Activated T-cell treated with anti-CD3 and anti-CD28 coated beads, Interleukin-2, amount 50 U/mL, for 24 hours (primary cell): Measurements from ENCODE around the gene RNF146.
"Not testable (repeated sequence)": the region's sequence is repeated elsewhere in the genome, so short reads cannot be mapped to it uniquely, and the experiment has no call there.

Experiments
- DNase-seq: peaks from one replicate; pipeline ENCODE4 v3.0.0-alpha.2; 2020
- H3K27ac Mint-ChIP-seq: 2 replicates; pipeline ENCODE4 v1.8.0; 2020; ENCODE audit warnings: mild to moderate bottlenecking, mixed read lengths
- H3K27me3 Mint-ChIP-seq: 2 replicates; pipeline ENCODE4 v1.8.0; 2020; ENCODE audit warnings: mixed read lengths
- H3K36me3 Mint-ChIP-seq: 2 replicates; pipeline ENCODE4 v1.8.0; 2020; ENCODE audit warnings: low read depth, mixed read lengths
- H3K4me1 Mint-ChIP-seq: 2 replicates; pipeline ENCODE4 v1.8.0; 2020; ENCODE audit warnings: low read depth, mixed read lengths
- H3K4me3 Mint-ChIP-seq: 2 replicates; pipeline ENCODE4 v1.8.0; 2020; ENCODE audit warnings: mild to moderate bottlenecking, moderate library complexity, mixed read lengths
- H3K9me3 Mint-ChIP-seq: 2 replicates; pipeline ENCODE4 v1.8.0; 2020; ENCODE audit warnings: mixed read lengths

The RNF146 gene

DNA sequence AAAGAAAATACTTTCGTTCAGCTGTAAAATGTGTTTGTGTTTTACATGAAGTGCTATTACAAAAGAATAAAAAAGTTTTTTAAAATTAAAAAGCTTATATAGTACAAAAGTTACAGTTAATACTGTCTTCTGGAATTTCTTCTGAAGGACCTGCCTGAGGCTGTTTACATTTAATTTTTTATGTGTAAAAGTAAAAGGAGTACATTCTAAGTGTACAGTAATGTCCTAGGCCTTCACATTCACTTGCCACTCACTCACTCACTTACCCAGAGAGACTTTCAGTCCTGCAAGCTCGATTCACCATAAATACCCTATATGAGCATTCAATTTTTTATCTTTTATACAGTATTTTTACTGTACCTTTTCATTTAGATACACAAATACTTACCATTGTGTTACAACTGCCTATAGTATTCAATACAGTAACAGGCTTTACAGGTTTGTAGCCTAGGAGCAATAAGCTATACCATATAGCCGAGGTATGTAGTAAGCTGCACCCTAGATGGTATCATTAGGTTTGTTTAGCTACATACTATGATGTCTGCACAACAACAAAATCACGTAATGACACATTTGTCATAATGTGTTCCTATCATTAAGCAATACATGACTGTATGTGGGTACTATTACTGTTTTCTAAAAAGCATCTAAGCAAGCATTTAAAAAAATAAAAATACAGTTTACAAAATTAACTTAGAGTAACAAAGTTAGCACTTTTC is 33.0 kb downstream of the RNF146 start:
- no peak overlapping the region for H3K4me3 Mint-ChIP-seq

DNA sequence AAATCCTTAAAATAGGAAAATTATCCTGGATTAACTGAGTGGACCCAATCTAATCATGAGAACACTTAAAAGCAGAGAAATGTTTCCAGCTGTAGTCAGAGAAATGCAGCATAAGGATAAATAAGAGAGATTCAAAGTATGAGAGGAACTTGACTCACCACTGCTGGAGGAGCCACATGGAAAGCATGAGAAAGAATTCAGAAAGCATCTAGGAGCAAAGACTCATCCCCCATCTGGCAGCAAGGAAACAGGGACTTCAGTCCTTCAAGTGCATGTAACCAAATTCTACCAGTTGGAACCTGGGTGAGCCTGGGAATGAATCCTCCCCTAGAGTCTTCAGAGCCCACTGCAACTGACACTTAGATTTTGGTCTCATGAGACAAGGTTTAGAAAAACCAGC is 33.7 kb downstream of the RNF146 start:
- Mint-ChIP-seq H3K4me1 (peaks cover 48% of the 10 kb centered on the region), H3K36me3 (peaks cover 54% of the 10 kb centered on the region), H3K4me3 (no peak overlapping the region), H3K27me3 (no peaks in the 10 kb centered on the region), H3K27ac (peak overlapping the region; percentile 45), H3K9me3 (no peaks in the 10 kb centered on the region)
- DNase-seq: no peak

More for the DNA sequence above, 33.0 kb downstream of the RNF146 start:
- no peak for DNase-seq
- H3K27me3 Mint-ChIP-seq: no peaks in the 10 kb centered on the region
- H3K9me3 Mint-ChIP-seq: no peaks in the 10 kb centered on the region
- H3K36me3 Mint-ChIP-seq: peaks cover 53% of the 10 kb centered on the region
- peaks cover 42% of the 10 kb centered on the region for H3K4me1 Mint-ChIP-seq
- H3K27ac Mint-ChIP-seq: peak overlapping the region; percentile 45

DNA sequence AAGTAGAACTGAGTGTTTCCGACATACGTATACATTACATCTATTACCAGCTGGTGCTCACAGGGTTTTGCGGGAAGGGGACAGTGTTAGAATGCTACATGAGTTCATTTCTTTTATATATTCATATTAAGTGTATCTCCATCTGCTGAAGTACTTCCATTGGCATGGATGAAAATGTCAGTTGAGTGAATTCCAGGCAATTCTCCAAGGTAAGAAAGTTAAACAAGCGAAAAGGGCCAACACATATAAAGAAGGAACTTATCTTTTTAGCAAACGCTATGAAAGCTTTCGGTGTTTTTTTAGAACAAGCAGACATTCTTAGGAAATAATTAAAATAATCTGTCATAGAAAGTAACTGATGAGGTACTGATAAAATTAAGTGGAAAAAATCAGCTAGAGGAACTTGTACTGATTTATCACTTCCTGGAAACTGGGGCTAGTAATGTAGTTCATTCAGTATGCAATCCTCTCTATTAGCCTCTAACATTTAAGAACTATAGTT is 34.6 kb downstream of the RNF146 start:
- H3K4me3 Mint-ChIP-seq: no peak overlapping the region
- H3K4me1 Mint-ChIP-seq: peaks cover 56% of the 10 kb centered on the region
- peaks cover 55% of the 10 kb centered on the region for H3K36me3 Mint-ChIP-seq
- H3K9me3 Mint-ChIP-seq: no peaks in the 10 kb centered on the region
- peak overlapping the region; percentile 76 for H3K27ac Mint-ChIP-seq
- H3K27me3 Mint-ChIP-seq: no peaks in the 10 kb centered on the region
- DNase-seq: no peak

DNA sequence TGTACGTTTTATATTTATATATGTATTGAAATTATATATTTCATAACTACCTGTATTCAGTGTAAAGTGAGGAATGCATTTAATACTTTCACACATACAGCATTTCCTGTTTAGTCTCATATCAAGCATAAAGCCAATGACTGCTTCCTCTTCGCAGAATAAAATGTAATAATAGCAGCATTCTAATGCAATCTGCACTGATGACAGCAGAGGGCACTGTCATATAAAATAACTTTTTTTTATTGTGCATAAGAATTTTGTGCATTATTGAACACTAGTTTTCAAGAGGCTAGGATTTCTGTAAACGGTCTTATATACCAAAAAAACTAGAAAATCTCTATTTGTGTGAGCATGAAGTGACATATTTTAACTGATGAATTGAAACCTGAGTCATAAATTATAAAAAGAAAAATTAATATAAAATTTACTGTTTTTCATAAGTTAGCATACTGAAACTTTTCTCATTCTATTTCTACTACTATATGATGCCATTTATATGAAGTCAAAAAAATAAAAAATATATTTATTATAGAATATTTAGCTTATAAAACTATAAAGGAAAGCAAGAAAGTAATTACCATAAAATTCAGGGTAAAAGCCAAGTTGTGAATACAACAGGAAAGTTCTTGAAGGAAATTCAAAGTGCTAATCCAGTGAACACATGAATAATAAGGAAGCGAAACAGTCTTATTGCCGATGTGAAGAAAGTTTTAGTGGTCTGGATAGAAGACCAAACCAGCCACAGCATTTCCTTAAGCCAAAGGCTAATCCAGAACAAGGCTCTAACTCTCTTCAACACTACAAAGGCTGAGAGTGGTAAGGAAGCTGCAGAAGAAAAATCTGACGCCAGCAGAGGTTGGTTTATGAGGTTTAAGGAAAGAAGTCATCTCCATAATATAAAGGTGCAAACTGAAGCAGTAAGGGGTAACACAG is 36.3 kb downstream of the RNF146 start:
- no peak for DNase-seq
- H3K4me1 Mint-ChIP-seq: peaks cover 62% of the 10 kb centered on the region

DNA sequence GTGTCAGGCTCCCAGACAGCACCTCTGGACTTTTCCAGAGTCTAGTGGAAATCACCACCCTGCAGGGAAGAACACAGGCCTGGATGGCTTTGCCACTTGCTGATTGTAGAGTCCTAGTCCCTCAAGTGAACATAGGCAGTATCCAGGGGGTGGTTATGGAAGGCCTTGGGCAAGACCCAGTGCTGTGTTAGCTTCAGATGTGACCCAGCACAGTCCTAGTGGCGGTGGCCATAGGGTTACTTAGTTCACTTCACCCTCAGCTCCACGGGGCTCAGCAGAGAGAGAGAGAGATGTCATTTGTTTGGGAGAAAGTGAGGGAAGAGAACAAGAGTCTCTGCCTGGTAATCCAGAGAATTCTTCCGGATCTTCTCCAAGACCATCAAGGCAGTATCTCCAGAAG is 37.3 kb downstream of the RNF146 start:
- Mint-ChIP-seq H3K36me3 (peaks cover 63% of the 10 kb centered on the region), H3K27ac (peak overlapping the region; percentile 69), H3K4me1 (peaks cover 66% of the 10 kb centered on the region), H3K4me3 (no peak overlapping the region), H3K27me3 (no peaks in the 10 kb centered on the region), H3K9me3 (peaks cover 3% of the 10 kb centered on the region)
- no peak for DNase-seq

More for the DNA sequence above, 36.3 kb downstream of the RNF146 start:
- Mint-ChIP-seq H3K27me3 (no peaks in the 10 kb centered on the region), H3K4me3 (no peak overlapping the region), H3K27ac (peak overlapping the region; percentile 18), H3K9me3 (peaks cover 3% of the 10 kb centered on the region), H3K36me3 (peaks cover 53% of the 10 kb centered on the region)

DNA sequence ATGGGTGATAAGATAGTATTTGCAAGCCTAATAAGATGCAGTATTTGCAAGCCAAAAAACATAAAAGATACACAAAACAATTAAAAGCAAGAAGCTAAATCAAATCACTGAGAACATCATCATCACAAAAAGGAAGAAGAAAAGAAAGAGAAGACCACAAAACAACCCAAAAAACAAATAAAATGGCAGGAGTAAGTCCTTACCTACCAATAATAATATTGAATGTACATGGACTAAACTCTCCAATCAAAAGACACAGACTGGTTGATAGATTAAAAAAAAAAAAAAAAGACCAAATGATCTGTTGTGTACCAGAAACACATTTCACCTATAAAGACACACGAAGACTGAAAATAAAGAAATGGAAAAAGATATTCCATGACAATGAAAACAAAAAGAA is 39.1 kb downstream of the RNF146 start:
- Mint-ChIP-seq H3K9me3 (peaks cover 6% of the 10 kb centered on the region), H3K27ac (no peak overlapping the region), H3K36me3 (peaks cover 68% of the 10 kb centered on the region), H3K4me1 (peaks cover 68% of the 10 kb centered on the region), H3K27me3 (no peaks in the 10 kb centered on the region), H3K4me3 (no peak overlapping the region)
- no peak for DNase-seq

DNA sequence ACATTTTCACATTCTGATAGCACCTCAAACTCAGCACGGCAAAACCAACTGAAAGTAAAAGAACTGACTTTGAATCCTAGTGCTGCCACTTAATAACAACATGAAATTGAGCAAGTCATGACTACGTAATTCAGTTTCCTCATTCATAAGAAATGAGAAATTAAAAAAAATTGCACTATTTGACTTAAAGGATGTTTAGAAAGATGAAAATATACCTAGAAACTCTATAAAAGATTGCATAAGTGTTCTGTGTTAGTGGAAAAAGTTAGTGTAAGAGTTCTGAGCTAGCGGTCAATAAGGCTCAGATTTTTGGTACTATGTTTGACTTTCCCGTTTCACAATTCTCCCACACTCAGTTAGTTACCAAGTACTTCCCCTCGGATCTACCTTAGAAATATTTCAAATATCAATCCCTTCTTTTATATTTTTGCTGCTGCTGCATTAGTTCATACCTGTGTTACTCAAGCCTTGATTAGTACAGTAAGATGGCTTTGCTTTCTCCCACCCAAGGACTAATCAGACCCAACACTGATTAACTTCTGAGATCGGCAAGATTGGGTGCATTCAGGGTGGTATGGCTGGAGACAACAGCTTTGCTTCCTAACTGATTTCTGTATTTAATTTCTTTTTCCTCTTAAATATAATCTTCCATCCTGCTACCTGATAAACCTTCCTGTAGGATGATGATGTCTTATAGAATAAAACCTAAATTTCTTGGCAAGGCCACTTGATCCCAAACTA is 50.9 kb downstream of the RNF146 start:
- no peaks in the 10 kb centered on the region for H3K9me3 Mint-ChIP-seq
- peaks cover 74% of the 10 kb centered on the region for H3K36me3 Mint-ChIP-seq
- peaks cover 26% of the 10 kb centered on the region for H3K4me1 Mint-ChIP-seq
- no peak for DNase-seq
- H3K27me3 Mint-ChIP-seq: no peaks in the 10 kb centered on the region
- H3K27ac Mint-ChIP-seq: no peak overlapping the region
- H3K4me3 Mint-ChIP-seq: no peak overlapping the region

DNA sequence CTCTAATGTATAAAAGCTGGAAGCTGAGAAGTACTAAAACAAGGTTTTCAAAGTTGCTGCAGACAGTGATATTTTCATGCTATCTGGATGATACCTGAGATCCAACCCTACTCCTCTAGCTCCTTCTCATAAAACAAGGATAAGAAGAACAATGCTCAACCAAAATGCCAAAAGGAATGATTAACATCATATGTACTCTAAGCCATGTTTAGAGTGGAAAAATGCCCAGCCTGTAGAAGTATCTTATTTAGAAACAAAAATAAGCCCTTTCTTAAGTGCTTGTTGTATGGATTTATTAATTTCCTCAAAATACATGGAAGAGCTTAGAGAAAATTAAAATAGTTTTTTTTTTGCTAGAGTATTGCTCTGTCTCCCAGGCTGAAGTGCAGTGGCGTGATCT is 53.0 kb downstream of the RNF146 start:
- Mint-ChIP-seq H3K4me1 (peaks cover 25% of the 10 kb centered on the region), H3K27ac (peak overlapping the region; percentile 41), H3K4me3 (no peak overlapping the region), H3K36me3 (peaks cover 78% of the 10 kb centered on the region), H3K27me3 (no peaks in the 10 kb centered on the region), H3K9me3 (no peaks in the 10 kb centered on the region)
- DNase-seq: no peak

DNA sequence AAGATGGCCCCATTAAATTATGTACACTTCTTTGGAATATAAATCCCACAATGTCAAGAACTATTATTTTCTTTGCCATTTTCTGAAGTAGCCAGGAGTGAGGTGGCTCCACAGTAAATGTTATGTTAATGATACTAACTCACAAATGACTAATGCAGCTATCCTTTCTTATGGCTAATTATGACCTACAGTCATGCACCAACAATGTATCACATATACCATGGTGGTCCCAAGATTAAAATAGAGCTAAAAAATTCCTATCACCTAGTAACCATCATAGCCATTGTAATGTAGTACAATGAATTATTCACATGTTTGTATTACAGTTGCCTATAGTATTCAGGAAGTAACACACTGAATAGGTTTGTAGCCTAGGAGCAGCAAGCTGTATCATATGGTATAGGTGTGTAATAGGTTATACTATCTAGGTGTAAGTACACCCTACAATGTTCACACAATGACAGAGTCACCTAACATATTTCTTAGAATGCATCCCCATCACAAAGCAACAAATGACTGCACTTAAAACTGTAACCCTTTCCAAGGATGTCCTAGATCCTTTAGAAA is 61.5 kb downstream of the RNF146 start:
- DNase-seq: no peak
- peaks cover 21% of the 10 kb centered on the region for H3K4me1 Mint-ChIP-seq
- H3K27ac Mint-ChIP-seq: no peak overlapping the region
- no peak overlapping the region for H3K4me3 Mint-ChIP-seq
- no peaks in the 10 kb centered on the region for H3K9me3 Mint-ChIP-seq
- H3K36me3 Mint-ChIP-seq: peaks cover 76% of the 10 kb centered on the region
- H3K27me3 Mint-ChIP-seq: no peaks in the 10 kb centered on the region

DNA sequence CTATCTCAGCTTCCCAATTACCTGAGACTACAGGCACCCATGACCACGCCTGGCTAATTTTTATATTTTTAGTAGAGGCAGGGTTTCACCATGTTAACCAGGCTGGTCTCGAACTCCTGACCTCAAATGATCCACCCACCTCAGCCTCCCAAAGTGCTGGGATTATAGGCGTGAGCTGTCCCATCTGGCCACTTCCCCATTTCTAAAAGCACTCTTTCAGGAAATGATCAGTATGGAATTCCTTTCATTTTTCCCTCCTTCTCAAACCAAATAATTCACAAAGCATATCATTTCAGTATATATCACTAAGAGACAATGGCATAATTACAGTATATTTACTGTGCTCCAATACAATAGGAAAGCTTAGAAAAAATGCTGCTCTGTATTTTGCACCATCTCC is 64.6 kb downstream of the RNF146 start:
- not testable (repeated sequence) for H3K27ac Mint-ChIP-seq, H3K9me3 Mint-ChIP-seq, H3K27me3 Mint-ChIP-seq, H3K4me3 Mint-ChIP-seq, DNase-seq
- Mint-ChIP-seq H3K4me1 (peaks cover 41% of the 10 kb centered on the region), H3K36me3 (peaks cover 64% of the 10 kb centered on the region)

DNA sequence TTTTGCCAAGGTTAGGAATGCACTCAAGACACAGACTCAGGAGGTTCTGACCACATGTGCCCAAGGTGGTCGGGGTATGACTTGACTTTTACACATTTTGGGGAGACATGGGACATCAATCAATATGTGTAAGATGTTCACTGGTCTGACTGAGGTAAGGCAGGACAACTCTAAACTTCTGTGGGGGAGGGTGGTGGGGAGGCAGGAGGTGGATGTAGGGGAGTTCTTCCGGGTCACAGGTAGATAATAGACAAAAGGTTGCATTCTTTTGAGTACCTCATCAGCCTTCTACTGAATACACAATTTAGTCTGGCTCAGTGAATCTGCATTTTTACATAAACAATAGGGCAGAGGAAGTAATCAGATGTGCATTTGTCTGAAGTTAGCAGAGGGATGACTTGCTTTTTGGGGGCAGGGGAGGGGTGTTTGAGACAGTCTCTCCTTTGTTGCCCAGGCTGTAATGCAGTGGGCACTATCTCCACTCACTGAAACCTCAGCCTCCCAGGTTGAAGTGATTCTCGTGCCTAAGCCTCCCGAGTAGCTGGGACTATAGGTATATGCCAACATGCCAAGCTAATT is 65.8 kb downstream of the RNF146 start:
- Mint-ChIP-seq H3K27me3 (no peaks in the 10 kb centered on the region), H3K36me3 (peaks cover 65% of the 10 kb centered on the region), H3K4me1 (peaks cover 53% of the 10 kb centered on the region), H3K4me3 (no peak overlapping the region), H3K9me3 (no peaks in the 10 kb centered on the region), H3K27ac (peak overlapping the region; percentile 13)
- DNase-seq: no peak
